Amniotic epithelial cell (primary cell): Measurements from ENCODE around the gene TNF.

ENCODE experiments used
- DNase-seq: peaks from one replicate; pipeline ENCODE4 v3.0.0-alpha.2; 2010; ENCODE audit warnings: low read depth

The TNF gene

GRCh38 chr6:31544676-31545075 is 30.7 kb upstream of the TNF start:
- no peak for DNase-seq

GRCh38 chr6:31545291-31545690 is 30.1 kb upstream of the TNF start:
- no peak for DNase-seq

DNA sequence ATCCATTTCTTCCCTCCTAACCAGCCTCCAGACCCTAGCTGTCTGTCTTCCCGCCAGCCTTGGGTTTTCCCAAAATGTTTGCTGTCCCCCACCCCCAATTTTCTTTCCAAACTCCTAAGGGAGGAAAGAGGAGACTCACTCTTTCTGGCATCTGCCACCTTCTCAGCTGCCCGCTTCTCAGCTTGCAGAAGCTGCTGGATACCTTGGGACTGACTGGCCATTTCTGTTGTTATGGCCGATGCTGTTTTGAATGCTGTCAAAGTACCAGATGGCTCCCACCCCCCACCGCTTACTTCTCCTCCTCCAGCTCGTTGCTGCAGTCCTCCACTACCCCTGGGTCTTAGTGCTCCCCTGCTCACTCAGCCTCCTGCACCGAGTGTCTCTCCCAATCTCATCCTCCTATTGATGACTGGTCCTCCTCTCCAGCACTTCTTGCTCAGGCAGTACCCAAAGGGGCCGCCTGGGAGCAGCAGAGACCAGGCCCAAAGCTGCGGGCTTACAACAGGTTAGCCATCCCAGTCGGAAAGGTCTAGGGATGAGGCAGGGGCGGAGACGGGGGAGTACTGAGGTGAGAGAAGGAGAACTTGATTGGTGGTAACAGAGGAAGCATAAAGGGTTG is 28.9 kb upstream of the TNF start, which contains the start of gene ATP6V1G2:
ATP6V1G2 (minus strand) TSS at position 270 of the 619 bp plus-strand sequence; CDS start at position 221, 49 bp downstream.
- peak; percentile 91 for DNase-seq

GRCh38 chr6:31546958-31547726 is 28.2 kb upstream of the TNF start, which contains the start of gene NFKBIL1:
Gene NFKBIL1, plus strand, starts transcription at chr6:31547608. Its CDS starts 87 bp downstream, at chr6:31547695.
- peak; percentile 98 for DNase-seq

GRCh38 chr6:31547727-31548543 is 27.4 kb upstream of the TNF start:
- DNase-seq: no peak

DNA sequence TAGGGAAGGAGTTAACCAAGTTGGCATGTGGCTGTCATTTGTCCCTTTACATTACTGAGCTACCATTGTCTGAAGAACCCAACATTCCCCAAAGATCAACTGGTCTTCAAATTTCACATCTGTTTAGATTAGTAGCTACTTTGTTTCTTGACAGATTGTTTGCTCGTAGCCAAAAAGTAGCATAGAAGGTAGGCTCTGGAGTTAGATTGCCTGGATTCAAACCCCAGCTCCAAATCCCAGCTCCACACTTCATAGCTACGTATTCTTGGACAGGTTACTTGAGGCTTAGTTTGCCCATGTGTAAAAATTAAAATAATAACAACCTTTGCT is 26.9 kb upstream of the TNF start:
- DNase-seq: no peak

- DNase-seq: peak; percentile 61
Observed at GRCh38 chr6:31551371-31551770, 24.0 kb upstream of the TNF start.

- DNase-seq: no peak
Observed at GRCh38 chr6:31556307-31556706, 19.1 kb upstream of the TNF start.

GRCh38 chr6:31557443-31558317 is 17.7 kb upstream of the TNF start:
- no peak for DNase-seq

- DNase-seq: no peak
Observed at GRCh38 chr6:31558318-31558625, 17.1 kb upstream of the TNF start.

- peak; percentile 63 for DNase-seq
Observed at GRCh38 chr6:31558631-31559500, 16.5 kb upstream of the TNF start.

- no peak for DNase-seq
Observed at GRCh38 chr6:31559606-31559957, 15.8 kb upstream of the TNF start.

DNA sequence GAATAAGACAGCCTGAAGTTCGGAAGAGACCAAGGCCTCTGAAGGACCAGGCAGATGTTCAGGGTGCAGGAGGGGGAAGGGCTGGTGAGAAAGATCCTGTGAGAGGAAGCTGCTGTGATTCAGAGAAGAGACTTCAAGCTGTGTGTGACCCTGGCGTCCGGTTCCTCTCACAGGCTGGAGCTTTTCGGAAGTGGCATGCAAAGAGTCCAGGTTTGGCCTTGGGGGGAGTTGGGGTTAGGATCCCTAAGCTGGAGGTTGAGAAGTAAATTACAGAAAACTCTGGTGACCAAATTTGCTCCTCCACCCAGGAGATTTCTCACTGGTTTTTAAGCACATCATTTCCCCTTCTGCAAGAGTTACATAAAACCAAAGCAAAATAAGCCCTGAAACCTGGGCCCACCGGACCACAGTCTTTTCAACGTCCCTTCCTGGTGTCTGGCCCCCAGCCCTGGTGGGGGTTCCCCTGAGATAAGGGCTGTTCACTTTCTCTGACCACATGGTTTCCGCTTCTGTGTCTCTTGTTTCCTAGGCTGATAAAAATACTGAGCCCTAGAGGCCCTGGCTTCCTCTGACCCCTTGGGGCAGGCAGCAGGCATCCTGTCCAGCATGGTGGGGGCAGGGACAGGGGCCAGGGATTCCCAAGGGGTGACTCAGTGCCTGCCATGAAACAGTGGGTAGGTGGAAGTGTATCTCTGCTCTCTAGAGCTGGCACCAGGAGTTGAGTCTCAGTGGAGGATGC is 15.2 kb upstream of the TNF start:
- DNase-seq: peak; percentile 84

DNA sequence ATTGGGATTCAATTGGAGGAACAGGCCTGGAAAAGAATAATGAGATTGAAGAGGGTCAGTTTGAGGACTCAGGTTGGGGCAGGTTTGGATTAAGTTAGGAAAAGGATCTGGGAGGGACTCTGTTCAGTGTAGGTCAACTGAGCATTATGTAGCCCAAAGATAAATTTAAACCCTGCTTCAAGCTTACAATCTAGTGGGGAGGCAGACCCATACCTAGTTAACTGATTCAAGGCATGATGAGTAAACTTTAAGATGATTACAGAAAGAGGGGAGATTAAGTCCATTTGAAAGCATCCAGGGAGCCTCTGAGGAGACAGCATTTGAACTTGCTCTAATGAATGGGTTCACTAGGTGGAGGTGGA is 14.7 kb upstream of the TNF start:
- DNase-seq: no peak

DNA sequence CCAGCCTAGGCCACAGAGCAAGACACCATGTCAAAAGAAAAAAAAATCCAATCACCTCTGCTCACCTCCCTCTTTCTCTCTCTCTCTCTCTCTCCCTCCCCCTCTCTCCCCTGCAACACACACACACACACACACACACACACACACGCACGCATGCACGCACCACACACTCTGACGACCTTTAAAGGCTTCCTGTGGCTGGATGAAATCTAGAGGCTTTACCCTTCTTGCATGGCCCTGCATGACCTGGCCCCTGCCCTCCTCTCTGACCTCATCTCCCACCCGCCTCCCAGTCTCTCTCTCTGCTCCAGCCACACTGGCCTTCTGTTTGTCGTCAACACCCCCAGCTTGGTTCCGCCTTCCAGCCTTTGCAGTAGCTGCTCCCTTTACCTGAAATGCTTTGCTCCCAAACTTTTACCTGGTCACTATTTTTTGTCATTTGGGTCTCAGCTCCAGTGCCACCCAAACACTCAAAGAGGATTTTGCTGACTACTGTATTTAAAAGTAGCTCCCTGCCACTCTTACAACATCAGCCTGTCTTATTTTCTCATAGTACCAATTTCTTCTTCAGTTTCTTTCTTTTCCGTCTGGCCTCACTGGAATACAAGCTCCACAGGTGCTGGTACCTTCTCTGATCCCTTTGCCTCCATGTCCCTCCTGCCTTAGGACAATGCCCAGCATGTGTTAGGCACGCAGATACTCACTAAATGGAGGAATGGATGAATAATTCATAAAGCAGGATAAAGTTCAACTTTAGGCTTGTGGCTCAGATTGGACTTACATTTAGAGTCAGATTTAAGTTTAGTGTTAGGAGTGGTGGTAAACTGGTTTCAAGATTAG is 7.6 kb upstream of the TNF start:
- no peak for DNase-seq

GRCh38 chr6:31568537-31568961 is 6.8 kb upstream of the TNF start:
- no peak for DNase-seq

GRCh38 chr6:31569861-31570536 is 5.4 kb upstream of the TNF start:
- DNase-seq: no peak

DNA sequence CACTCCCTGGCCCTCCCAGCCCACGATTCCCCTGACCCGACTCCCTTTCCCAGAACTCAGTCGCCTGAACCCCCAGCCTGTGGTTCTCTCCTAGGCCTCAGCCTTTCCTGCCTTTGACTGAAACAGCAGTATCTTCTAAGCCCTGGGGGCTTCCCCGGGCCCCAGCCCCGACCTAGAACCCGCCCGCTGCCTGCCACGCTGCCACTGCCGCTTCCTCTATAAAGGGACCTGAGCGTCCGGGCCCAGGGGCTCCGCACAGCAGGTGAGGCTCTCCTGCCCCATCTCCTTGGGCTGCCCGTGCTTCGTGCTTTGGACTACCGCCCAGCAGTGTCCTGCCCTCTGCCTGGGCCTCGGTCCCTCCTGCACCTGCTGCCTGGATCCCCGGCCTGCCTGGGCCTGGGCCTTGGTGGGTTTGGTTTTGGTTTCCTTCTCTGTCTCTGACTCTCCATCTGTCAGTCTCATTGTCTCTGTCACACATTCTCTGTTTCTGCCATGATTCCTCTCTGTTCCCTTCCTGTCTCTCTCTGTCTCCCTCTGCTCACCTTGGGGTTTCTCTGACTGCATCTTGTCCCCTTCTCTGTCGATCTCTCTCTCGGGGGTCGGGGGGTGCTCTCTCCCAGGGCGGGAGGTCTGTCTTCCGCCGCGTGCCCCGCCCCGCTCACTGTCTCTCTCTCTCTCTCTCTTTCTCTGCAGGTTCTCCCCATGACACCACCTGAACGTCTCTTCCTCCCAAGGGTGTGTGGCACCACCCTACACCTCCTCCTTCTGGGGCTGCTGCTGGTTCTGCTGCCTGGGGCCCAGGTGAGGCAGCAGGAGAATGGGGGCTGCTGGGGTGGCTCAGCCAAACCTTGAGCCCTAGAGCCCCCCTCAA is 3.1 kb upstream of the TNF start, which contains the start of gene LTA:
LTA (plus strand) TSS at position 249 of the 871 bp plus-strand sequence; CDS start at position 703, 454 bp downstream.
- DNase-seq: no peak
